GM18858 (cell line): ENCODE data around the gene CNMD.
A peak's percentile ranks its signal among the peaks of the same experiment; 100 is the strongest.
"Not testable (repeated sequence)": the region's sequence is repeated elsewhere in the genome, so short reads cannot be mapped to it uniquely, and the experiment has no call there.

Experiments
- ATAC-seq: cut with Tn5 transposase; IDR thresholded peaks from one replicate; pipeline ENCODE4 v1.9.1; 2021; ENCODE audit not compliant: unreplicated experiment

Gene CNMD

GRCh38 chr13:52696566-52696965, 43.1 kb downstream of the CNMD start:
- no peak for ATAC-seq

- peak; percentile 81 for ATAC-seq
These were observed 43.8 kb downstream of the CNMD start for GRCh38 chr13:52695856-52696255.

DNA sequence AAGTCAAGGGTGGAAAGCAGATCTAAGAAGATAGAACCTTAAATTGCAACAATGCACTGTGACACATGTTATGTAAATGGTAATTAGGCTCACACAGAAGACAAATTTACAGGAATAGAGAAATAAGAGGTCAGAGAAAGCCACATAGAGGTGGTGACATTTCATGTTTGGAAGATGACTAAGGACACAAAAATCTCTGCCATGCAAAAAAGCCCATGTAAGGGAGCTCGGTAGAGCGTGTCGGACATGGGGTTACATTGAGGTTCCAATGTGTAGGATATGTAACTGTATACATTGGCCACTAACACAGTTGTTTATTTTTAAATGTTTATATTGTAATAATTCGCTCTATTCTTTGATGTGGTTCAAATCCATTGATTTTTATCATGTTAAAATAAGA, 53.2 kb downstream of the CNMD start:
- no peak for ATAC-seq

GRCh38 chr13:52685806-52686205, 53.8 kb downstream of the CNMD start:
- not testable (repeated sequence) for ATAC-seq

DNA sequence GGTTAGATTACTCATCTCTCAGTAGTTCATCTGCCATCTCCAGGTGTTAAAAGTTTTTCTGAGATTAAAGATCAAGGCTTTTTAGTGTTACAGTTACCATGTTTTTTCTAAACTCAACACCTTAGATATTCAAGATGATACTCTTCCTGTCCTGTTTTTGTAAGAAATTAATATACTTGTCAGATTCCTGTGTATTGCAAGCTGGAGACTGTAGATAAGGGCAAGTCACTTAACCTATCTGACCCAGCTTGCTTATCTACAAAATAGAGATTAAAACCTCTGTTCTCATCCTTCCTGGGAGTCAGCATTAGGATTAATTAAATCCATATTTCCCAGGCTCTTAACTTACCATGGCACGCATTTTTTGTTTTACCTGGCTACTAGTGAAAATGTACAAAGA, 61.8 kb downstream of the CNMD start:
- no peak for ATAC-seq

DNA sequence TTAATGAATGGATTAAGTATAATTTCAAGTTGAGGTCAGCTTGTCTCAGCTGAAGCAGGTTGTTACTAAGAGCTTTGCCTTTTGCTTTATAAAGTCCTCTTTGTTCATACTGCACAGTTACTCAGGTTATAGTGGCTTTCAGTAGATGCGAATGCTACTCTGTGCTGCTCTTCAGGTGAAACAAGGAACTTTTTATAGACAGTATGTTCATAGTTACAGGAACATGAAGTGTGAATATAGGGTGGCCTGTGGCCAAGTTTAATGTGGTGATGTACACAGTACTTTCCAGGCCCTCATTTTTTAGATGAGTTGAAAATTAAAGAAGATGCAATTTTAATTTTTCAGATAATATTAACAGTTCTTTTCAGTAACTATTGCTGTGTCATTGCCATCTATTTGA, 66.2 kb downstream of the CNMD start:
- ATAC-seq, result no peak

GRCh38 chr13:52670726-52671125, 68.9 kb downstream of the CNMD start:
- ATAC-seq, result no peak

GRCh38 chr13:52669677-52670076, 69.9 kb downstream of the CNMD start:
- no peak for ATAC-seq

GRCh38 chr13:52665325-52665724, 74.3 kb downstream of the CNMD start:
- ATAC-seq, result no peak

DNA sequence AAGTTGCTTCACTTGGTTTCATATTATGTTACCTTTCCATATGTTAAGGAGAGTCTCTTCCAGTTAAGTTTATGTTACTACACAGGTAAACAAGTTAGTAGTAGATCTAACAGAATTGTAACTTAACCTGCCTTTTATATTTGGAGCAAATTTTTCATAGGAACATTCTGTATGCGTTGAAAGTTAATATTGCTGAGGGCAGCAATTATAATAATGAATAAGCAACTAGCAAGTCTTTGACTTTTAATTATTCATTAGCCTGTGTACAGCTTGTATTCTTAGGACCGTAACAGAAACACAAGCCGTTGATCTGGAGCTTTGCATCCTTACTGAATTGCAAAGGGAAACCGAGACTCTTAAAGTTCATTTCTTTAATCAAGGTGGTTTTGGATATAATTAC, 75.3 kb downstream of the CNMD start:
- no peak for ATAC-seq

DNA sequence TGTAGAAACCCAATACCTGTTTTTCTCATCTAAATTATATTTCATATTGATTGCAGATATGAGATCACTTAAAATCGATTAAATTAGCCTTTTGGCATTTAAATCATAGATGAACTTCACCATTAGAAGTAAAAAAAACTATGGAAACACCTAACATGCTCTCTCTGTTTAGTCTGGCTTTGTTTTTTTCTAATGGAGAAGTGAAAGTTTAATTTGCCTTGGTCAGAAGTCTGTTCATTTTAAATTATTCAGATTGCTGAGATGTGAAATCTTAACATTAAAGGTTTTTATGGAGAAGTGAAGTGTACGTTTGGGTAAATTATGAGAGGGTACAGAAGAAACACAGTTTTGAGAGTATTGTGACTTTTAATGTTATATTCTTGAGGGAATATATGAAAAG, 80.3 kb downstream of the CNMD start:
- no peak for ATAC-seq
